ENCODE data around the gene LTA. TPM values are rescaled to one million over a fixed set of nuclear protein-coding genes. Genes with fewer than 3 reads are reported as not detected.

Gene LTA
- 0.20 TPM for polyA plus RNA-seq (2012; ENCODE audit: insufficient read length, low read depth)

- TF ChIP-seq FOXP2 (optimal IDR thresholded peaks at IDR 0.05; ENCODE audit: borderline replicate concordance, extremely low read depth, extremely low read length, insufficient read depth) = no peak
- no peak for TF ChIP-seq REST (IDR thresholded peaks at IDR 0.05; ENCODE audit: insufficient read depth in 1 of 2, low read depth in 2 of 2, low read length in 2 of 2)
- no peak for TF ChIP-seq TAF1 (IDR thresholded peaks at IDR 0.05; ENCODE audit: borderline replicate concordance, insufficient read depth, low read length)
- no peak for TF ChIP-seq SIN3A (IDR thresholded peaks at IDR 0.05; ENCODE audit: borderline replicate concordance, insufficient read depth, low read length)
- no peak for TF ChIP-seq POLR2AphosphoS5 (IDR thresholded peaks at IDR 0.05; ENCODE audit: low read depth, low read length)
Observed at GRCh38 chr6:31572041-31572911, at the start of gene LTA. Gene LTA (plus strand): TSS chr6:31572289. CDS start chr6:31572743, 454 bp downstream.

- TF ChIP-seq POLR2AphosphoS5 (IDR thresholded peaks at IDR 0.05; ENCODE audit: low read depth, low read length) = no peak
- TF ChIP-seq SIN3A (IDR thresholded peaks at IDR 0.05; ENCODE audit: borderline replicate concordance, insufficient read depth, low read length) = no peak
- no peak for TF ChIP-seq TAF1 (IDR thresholded peaks at IDR 0.05; ENCODE audit: borderline replicate concordance, insufficient read depth, low read length)
- TF ChIP-seq FOXP2 (optimal IDR thresholded peaks at IDR 0.05; ENCODE audit: borderline replicate concordance, extremely low read depth, extremely low read length, insufficient read depth) = no peak
- no peak for TF ChIP-seq REST (IDR thresholded peaks at IDR 0.05; ENCODE audit: insufficient read depth in 1 of 2, low read depth in 2 of 2, low read length in 2 of 2)
Observed at GRCh38 chr6:31525553-31525931, 46.5 kb upstream of the LTA start.

GRCh38 chr6:31525932-31526591, 46.0 kb upstream of the LTA start:
- no peak for TF ChIP-seq FOXP2 (optimal IDR thresholded peaks at IDR 0.05; ENCODE audit: borderline replicate concordance, extremely low read depth, extremely low read length, insufficient read depth)
- no peak for TF ChIP-seq POLR2AphosphoS5 (IDR thresholded peaks at IDR 0.05; ENCODE audit: low read depth, low read length)
- no peak for TF ChIP-seq TAF1 (IDR thresholded peaks at IDR 0.05; ENCODE audit: borderline replicate concordance, insufficient read depth, low read length)
- no peak for TF ChIP-seq REST (IDR thresholded peaks at IDR 0.05; ENCODE audit: insufficient read depth in 1 of 2, low read depth in 2 of 2, low read length in 2 of 2)
- no peak for TF ChIP-seq SIN3A (IDR thresholded peaks at IDR 0.05; ENCODE audit: borderline replicate concordance, insufficient read depth, low read length)

GRCh38 chr6:31528307-31528777, 43.7 kb upstream of the LTA start:
- TF ChIP-seq SIN3A (IDR thresholded peaks at IDR 0.05; ENCODE audit: borderline replicate concordance, insufficient read depth, low read length) = no peak
- TF ChIP-seq POLR2AphosphoS5 (IDR thresholded peaks at IDR 0.05; ENCODE audit: low read depth, low read length) = no peak; the same call in 1 of the 2 replicates
- TF ChIP-seq FOXP2 (optimal IDR thresholded peaks at IDR 0.05; ENCODE audit: borderline replicate concordance, extremely low read depth, extremely low read length, insufficient read depth) = no peak
- no peak for TF ChIP-seq REST (IDR thresholded peaks at IDR 0.05; ENCODE audit: insufficient read depth in 1 of 2, low read depth in 2 of 2, low read length in 2 of 2)
- no peak for TF ChIP-seq TAF1 (IDR thresholded peaks at IDR 0.05; ENCODE audit: borderline replicate concordance, insufficient read depth, low read length)
